Heart left ventricle (tissue), 16 donors: Measurements from ENCODE around the gene RFNG. TPM values are rescaled to one million over a fixed set of nuclear protein-coding genes. Genes with fewer than 3 reads are reported as not detected.
"Not testable (repeated sequence)": the region's sequence is repeated elsewhere in the genome, so short reads cannot be mapped to it uniquely, and the experiment has no call there.

Source experiments
- ATAC-seq, 4 donors: fragments of 200-7000 bp; cut with Tn5 transposase; one replicate each; pipeline ENCODE4 v1.9.1; 2020 to 2022; ENCODE audit warnings: moderate library complexity in 4 of 4, mild to moderate bottlenecking in 3 of 4, moderate number of reproducible peaks in 1 of 4
- DNase-seq, 5 donors: peaks; one replicate each; pipeline ENCODE4 v3.0.0-alpha.2; 2020
- H3K27ac ChIP-seq, 12 donors: fragments of 200-600 bp; sonication (generic) in 4 of 12; one replicate each; pipeline versions ENCODE4 v1.5.0 to v1.8.0; 2016 to 2022; ENCODE audit warnings: mild to moderate bottlenecking in 2 of 12
- H3K27me3 ChIP-seq, 9 donors: fragments of 200-600 bp; sonication (generic) in 2 of 9; one replicate each; pipeline versions ENCODE4 v1.5.1 to v1.8.0; 2016 to 2022; ENCODE audit warnings: mild to moderate bottlenecking in 3 of 9
- H3K36me3 ChIP-seq, 9 donors: fragments of 200-600 bp; sonication (generic) in 2 of 9; one replicate each; pipeline versions ENCODE4 v1.5.0 to v1.8.0; 2018 to 2022; ENCODE audit warnings: mild to moderate bottlenecking in 2 of 9
- H3K4me1 ChIP-seq, 12 donors: fragments of 200-600 bp; sonication (generic) in 4 of 12; one replicate each; pipeline versions ENCODE4 v1.5.0 to v1.8.0; 2016 to 2022; ENCODE audit warnings: mild to moderate bottlenecking in 3 of 12
- H3K4me3 ChIP-seq, 12 donors: fragments of 200-600 bp; sonication (generic) in 4 of 12; one replicate each; pipeline versions ENCODE4 v1.5.0 to v1.8.0; 2017 to 2022; ENCODE audit warnings: mild to moderate bottlenecking in 9 of 12, moderate library complexity in 4 of 12
- H3K9me3 ChIP-seq, 12 donors: fragments of 200-600 bp; sonication (generic) in 4 of 12; one replicate each; pipeline versions ENCODE4 v1.5.0 to v1.8.0; 2016 to 2022; ENCODE audit warnings: mild to moderate bottlenecking in 1 of 12
- CTCF ChIP-seq, 12 donors: fragments of 200-600 bp; sonication (generic) in 4 of 12; IDR thresholded peaks; one replicate each; pipeline versions ENCODE4 v1.5.0 to v1.8.0; 2018 to 2022; ENCODE audit warnings: antibody characterized with exemption in 12 of 12, mild to moderate bottlenecking in 5 of 12
- POLR2A ChIP-seq, 2 donors: fragments of 450-650 bp; IDR thresholded peaks; one replicate each; pipeline ENCODE4 v1.6.1; 2017; ENCODE audit warnings: antibody characterized with exemption in 2 of 2, mild to moderate bottlenecking in 2 of 2, moderate library complexity in 2 of 2
- WGBS, 4 donors: extraction: QIAGEN DNeasy Blood & Tissue Kit in 2 of 4; methylation state at CpG; one replicate each; pipeline versions ENCODE4 v1.1.5 to v1.1.7; 2013 to 2018; 5-methylcytosine and 5-hydroxymethylcytosine counted together
- intact Hi-C, 10 donors: fragments of 100-400 bp; cut with DNase I; formaldehyde crosslinking; loops; one replicate each; pipeline versions ENCODE4 v1.11.1 to v1.14.2; 2022
- polyA plus RNA-seq, 2 donors: library from polyadenylated mRNA; stranded (reverse); fragments of 200-250 nt; gene quantifications; one replicate each; pipeline ENCODE4 v1.2.3, GENCODE V29; 2013
- total RNA-seq, 9 donors: library from RNA; depleted of rRNA in 2 of 9; stranded (reverse); fragments of >200 nt in 2 of 9; fragmentation: NEBNext Ultra II Directional in 3 of 9; extraction: Animal tissue kit (Norgen Biotek cat#: 25700) in 3 of 9; gene quantifications; one replicate each; pipeline versions ENCODE4 v1.1.0 to v1.2.4, GENCODE V29; 2016 to 2023
- donor health status: ischemic (EF 13 %, LVEDD 7.1; RV severe dilation, severe dysfunction).
- donor health status: healthy with polysubstance abuse.
- donor health status: DM: no; HTN: yes; CAD: no.
- donor health status: DM: no; HTN: no; CAD: no.
- donor health status: ischemic (EF 25% LVEDD 6.9; RV normal size, moderate dysfunction).
- donor health status: ischemic (EF 25% LVEDD 5.7; RV mildly dilated, moderate dysfunction).
- donor health status: healthy.
- donor health status: DM: yes; HTN: yes; CAD: no.
- donor health status: ischemic (EF 35%, LVEDD 5.7; RV mildly dilated, moderate dysfunction).
- donor health status: nonischemic (EF 11% LVEDD 7.7; RV severe dilation, severe dysfunction).
- donor health status: DM: yes; HTN: yes; CAD: no.
- donor health status: PGD.
- donor health status: ischemic (EF 29% LVEDD 5.4; RV normal size, mild dysfunction).
- donor health status: nonischemic (EF 23%, LVEDD 6.1; RV moderate dilation, normal function).

RFNG gene
- total and polyA plus RNA-seq, 11 donors, result 16.4 to 30.6 (median 21.2) TPM

GRCh38 chr17:82039695-82040299 is 11.8 kb downstream of the RFNG start:
- Histone ChIP-seq H3K9me3 (no peaks in the 10 kb centered on the region), H3K27me3 (no peaks in the 10 kb centered on the region), H3K4me3 (no peak overlapping the region), H3K4me1 (peaks cover 4 to 31% (median 14%) of the 10 kb centered on the region in 12 donors), H3K27ac (no peak overlapping the region), H3K36me3 (peaks cover 0 to 5% (median 0%) of the 10 kb centered on the region in 9 donors)
- ATAC-seq (no peak), DNase-seq (no peak)
- no peak for TF ChIP-seq CTCF (IDR thresholded peaks at IDR 0.05)
- TF ChIP-seq POLR2A (IDR thresholded peaks at IDR 0.05), result no peak
- 87 to 90% (median 89%) methylated on average over 6 to 8 of the region's 8 CpGs for WGBS, 4 donors
- intact Hi-C loops, result loop anchor here in 3 of 10 donors (5.0 to 10.0 kb wide), 3 partner anchors 58 to 285 kb away; partner anchors contain the start of gene FASN (in 1 of the 3)

- intact Hi-C loops, result loop anchor here in 3 of 10 donors (5.0 to 10.0 kb wide), 3 partner anchors 58 to 286 kb away; partner anchors contain the start of gene FASN (in 1 of the 3)
- H3K9me3 ChIP-seq, H3K4me3 ChIP-seq, H3K36me3 ChIP-seq, ATAC-seq, H3K27me3 ChIP-seq, DNase-seq: not testable (repeated sequence)
- 88 to 92% (median 91%) methylated on average over 16 of the region's 16 CpGs for WGBS, 4 donors
- peak overlapping the region in 1 of 12 donors; percentile 37 for H3K27ac ChIP-seq
- peaks cover 4 to 31% (median 14%) of the 10 kb centered on the region in 12 donors for H3K4me1 ChIP-seq
Observed at GRCh38 chr17:82038796-82039409, 12.7 kb downstream of the RFNG start.

- H3K27me3 ChIP-seq, result no peaks in the 10 kb centered on the region
- whole genome bisulfite sequencing, 4 donors, result 7 to 12% (median 10%) methylated on average over 10 of the region's 10 CpGs
- peaks cover 4 to 31% (median 14%) of the 10 kb centered on the region in 12 donors for H3K4me1 ChIP-seq
- no peaks in the 10 kb centered on the region for H3K9me3 ChIP-seq
- peak overlapping the region in 10 of 12 donors; percentile 60 to 92 (median 73) for H3K4me3 ChIP-seq
- intact Hi-C loops, result loop anchor here in 4 of 10 donors (1.0 to 10.0 kb wide), 4 partner anchors 59 to 287 kb away; partner anchors contain the start of gene FASN (in 2 of the 4)
- ATAC-seq, result no peak
- H3K27ac ChIP-seq, result peak overlapping the region in 11 of 12 donors; percentile 91 to 98 (median 95)
- no peak for DNase-seq
- no peak for TF ChIP-seq CTCF (IDR thresholded peaks at IDR 0.05)
- TF ChIP-seq POLR2A (IDR thresholded peaks at IDR 0.05), result no peak
- H3K36me3 ChIP-seq, result peaks cover 0 to 5% (median 0%) of the 10 kb centered on the region in 9 donors
Observed at GRCh38 chr17:82037889-82038195, 13.8 kb downstream of the RFNG start.

- Histone ChIP-seq H3K4me3 (peak within 1 kb of the TSS; percentile 49 to 92 (median 73)), H3K27me3 (peaks cover 0 to 5% (median 0%) of the 10 kb centered on the region in 9 donors), H3K4me1 (peaks cover 4 to 31% (median 15%) of the 10 kb centered on the region in 12 donors), H3K9me3 (no peaks in the 10 kb centered on the region), H3K36me3 (peaks cover 0 to 5% (median 0%) of the 10 kb centered on the region in 9 donors), H3K27ac (peak within 1 kb of the TSS; percentile 91 to 98 (median 94))
- peak; percentile 97 to 99 (median 98) for DNase-seq
- peak; percentile 97 to 98 (median 97) for ATAC-seq
- peak; percentile 75 to 96 for TF ChIP-seq POLR2A (IDR thresholded peaks at IDR 0.05)
- TF ChIP-seq CTCF (IDR thresholded peaks at IDR 0.05), result peak; percentile 72 to 93 (median 82)
- WGBS, 4 donors, result 0 to 1% (median 1%) methylated on average over 45 to 92 of the region's 92 CpGs
- intact Hi-C loops, result loop anchor here in 4 of 10 donors (1.0 to 10.0 kb wide), 4 partner anchors 60 to 288 kb away; partner anchors contain the start of gene FASN (in 2 of the 4)
Observed at GRCh38 chr17:82037092-82037888, 14.3 kb downstream of the RFNG start, which contains the start of gene DCXR. Gene DCXR (minus strand): TSS chr17:82037697. CDS start chr17:82037682, 15 bp downstream.
